ENCODE results near the gene WBP11. TPM values are rescaled to one million over a fixed set of nuclear protein-coding genes. Genes with fewer than 3 reads are reported as not detected.

The WBP11 gene
- total and polyA plus RNA-seq, 2 of the 13 experiments (the other 11 are each of a cell fraction or from before 2014, with no cell fraction given) = 7.6 to 31.0 TPM

DNA sequence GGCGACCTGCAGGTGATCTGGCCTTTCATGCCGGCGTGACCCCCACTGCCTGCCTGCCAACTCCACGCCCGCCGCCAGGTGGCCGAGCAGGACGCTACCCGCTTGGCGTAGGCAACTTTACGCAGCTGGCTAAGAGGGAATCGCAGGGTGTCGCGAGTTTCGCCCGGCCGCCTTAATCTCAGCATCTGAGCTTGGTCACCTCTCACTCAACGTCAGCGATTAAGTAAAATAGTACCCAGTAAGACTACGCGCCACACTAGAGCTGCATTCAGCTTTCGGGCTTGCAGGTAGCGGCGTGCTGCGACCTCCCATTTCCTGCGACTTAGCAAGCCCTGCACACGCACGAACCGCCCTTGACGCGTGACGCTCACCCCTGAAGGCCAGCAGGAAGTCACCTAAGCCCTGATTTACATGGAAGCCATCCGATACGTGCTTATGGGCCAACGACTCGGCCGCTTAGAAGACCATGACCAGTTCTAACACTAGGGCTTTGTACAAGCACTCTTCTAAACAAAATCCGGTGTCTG lies 33.2 kb downstream of the WBP11 start (continued):
- TF ChIP-seq, protein P1, sequence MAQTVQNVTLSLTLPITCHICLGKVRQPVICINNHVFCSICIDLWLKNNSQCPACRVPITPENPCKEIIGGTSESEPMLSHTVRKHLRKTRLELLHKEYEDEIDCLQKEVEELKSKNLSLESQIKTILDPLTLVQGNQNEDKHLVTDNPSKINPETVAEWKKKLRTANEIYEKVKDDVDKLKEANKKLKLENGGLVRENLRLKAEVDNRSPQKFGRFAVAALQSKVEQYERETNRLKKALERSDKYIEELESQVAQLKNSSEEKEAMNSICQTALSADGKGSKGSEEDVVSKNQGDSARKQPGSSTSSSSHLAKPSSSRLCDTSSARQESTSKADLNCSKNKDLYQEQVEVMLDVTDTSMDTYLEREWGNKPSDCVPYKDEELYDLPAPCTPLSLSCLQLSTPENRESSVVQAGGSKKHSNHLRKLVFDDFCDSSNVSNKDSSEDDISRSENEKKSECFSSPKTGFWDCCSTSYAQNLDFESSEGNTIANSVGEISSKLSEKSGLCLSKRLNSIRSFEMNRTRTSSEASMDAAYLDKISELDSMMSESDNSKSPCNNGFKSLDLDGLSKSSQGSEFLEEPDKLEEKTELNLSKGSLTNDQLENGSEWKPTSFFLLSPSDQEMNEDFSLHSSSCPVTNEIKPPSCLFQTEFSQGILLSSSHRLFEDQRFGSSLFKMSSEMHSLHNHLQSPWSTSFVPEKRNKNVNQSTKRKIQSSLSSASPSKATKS (CRISPR knock-in tag; IDR thresholded peaks at IDR 0.05) = no peak; the same call in 1 of the 2 replicates
- TF ChIP-seq SETDB1 (CRISPR knock-in tag; IDR thresholded peaks at IDR 0.05; ENCODE audit: borderline replicate concordance) (no peak), SMAD1 (CRISPR knock-in tag; IDR thresholded peaks at IDR 0.05; ENCODE audit: borderline replicate concordance, low read depth) (peak; percentile 89; the same call in 1 of the 2 replicates), TMF1 (CRISPR knock-in tag; IDR thresholded peaks at IDR 0.05; ENCODE audit: low read depth) (0 out of 2 replicates have a peak, but pooled peaks have one; percentile 12), HMG20A (CRISPR knock-in tag; IDR thresholded peaks at IDR 0.05; ENCODE audit: borderline replicate concordance) (no peak), RNF2 (conservative IDR thresholded peaks at IDR 0.05; ENCODE audit: low read depth) (peak; percentile 67; the same call in 1 of the 2 replicates), RFXANK (CRISPR knock-in tag; IDR thresholded peaks at IDR 0.05) (no peak), FOXA3 (CRISPR knock-in tag; IDR thresholded peaks at IDR 0.05) (no peak; the same call in 1 of the 2 replicates), RFX5 (IDR thresholded peaks at IDR 0.05; ENCODE audit: low read depth, low read length) (no peak), ZNF446 (CRISPR knock-in tag; IDR thresholded peaks at IDR 0.05) (no peak), IKZF4 (CRISPR knock-in tag; IDR thresholded peaks at IDR 0.05; ENCODE audit: borderline replicate concordance, low read depth, not compliant biosample characterization) (no peak), ZNF101 (CRISPR knock-in tag; IDR thresholded peaks at IDR 0.05; ENCODE audit: borderline replicate concordance, low read depth) (no peak), ZNF713 (CRISPR knock-in tag; IDR thresholded peaks at IDR 0.05) (no peak), SRF (IDR thresholded peaks at IDR 0.05; ENCODE audit: low read depth, low read length) (no peak)
- TF ChIP-seq, protein P2, sequence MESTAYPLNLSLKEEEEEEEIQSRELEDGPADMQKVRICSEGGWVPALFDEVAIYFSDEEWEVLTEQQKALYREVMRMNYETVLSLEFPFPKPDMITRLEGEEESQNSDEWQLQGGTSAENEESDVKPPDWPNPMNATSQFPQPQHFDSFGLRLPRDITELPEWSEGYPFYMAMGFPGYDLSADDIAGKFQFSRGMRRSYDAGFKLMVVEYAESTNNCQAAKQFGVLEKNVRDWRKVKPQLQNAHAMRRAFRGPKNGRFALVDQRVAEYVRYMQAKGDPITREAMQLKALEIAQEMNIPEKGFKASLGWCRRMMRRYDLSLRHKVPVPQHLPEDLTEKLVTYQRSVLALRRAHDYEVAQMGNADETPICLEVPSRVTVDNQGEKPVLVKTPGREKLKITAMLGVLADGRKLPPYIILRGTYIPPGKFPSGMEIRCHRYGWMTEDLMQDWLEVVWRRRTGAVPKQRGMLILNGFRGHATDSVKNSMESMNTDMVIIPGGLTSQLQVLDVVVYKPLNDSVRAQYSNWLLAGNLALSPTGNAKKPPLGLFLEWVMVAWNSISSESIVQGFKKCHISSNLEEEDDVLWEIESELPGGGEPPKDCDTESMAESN (CRISPR knock-in tag; conservative IDR thresholded peaks at IDR 0.05) = no peak; the same call in 1 of the 2 replicates
- TF ChIP-seq, protein P3, sequence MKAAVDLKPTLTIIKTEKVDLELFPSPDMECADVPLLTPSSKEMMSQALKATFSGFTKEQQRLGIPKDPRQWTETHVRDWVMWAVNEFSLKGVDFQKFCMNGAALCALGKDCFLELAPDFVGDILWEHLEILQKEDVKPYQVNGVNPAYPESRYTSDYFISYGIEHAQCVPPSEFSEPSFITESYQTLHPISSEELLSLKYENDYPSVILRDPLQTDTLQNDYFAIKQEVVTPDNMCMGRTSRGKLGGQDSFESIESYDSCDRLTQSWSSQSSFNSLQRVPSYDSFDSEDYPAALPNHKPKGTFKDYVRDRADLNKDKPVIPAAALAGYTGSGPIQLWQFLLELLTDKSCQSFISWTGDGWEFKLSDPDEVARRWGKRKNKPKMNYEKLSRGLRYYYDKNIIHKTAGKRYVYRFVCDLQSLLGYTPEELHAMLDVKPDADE (CRISPR knock-in tag; IDR thresholded peaks at IDR 0.05) = no peak
- TF ChIP-seq, protein P4, sequence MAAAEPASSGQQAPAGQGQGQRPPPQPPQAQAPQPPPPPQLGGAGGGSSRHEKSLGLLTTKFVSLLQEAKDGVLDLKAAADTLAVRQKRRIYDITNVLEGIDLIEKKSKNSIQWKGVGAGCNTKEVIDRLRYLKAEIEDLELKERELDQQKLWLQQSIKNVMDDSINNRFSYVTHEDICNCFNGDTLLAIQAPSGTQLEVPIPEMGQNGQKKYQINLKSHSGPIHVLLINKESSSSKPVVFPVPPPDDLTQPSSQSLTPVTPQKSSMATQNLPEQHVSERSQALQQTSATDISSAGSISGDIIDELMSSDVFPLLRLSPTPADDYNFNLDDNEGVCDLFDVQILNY (CRISPR knock-in tag; conservative IDR thresholded peaks at IDR 0.05) = no peak
- TF ChIP-seq, protein P5, sequence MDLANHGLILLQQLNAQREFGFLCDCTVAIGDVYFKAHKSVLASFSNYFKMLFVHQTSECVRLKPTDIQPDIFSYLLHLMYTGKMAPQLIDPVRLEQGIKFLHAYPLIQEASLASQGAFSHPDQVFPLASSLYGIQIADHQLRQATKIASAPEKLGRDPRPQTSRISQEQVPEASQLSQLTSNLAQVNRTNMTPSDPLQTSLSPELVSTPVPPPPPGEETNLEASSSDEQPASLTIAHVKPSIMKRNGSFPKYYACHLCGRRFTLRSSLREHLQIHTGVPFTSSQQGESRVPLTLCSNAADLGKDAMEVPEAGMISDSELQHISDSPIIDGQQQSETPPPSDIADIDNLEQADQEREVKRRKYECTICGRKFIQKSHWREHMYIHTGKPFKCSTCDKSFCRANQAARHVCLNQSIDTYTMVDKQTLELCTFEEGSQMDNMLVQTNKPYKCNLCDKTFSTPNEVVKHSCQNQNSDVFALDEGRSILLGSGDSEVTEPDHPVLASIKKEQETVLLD (CRISPR knock-in tag; IDR thresholded peaks at IDR 0.05; ENCODE audit: low read depth) = no peak
